NCI-H774 (cell line): Measurements from ENCODE around the gene DUSP14.
"Not testable (repeated sequence)": the region's sequence is repeated elsewhere in the genome, so short reads cannot be mapped to it uniquely, and the experiment has no call there.

Source experiments
- DNase-seq: peaks from one replicate; lab custom pipeline; 2025; lab: John Stamatoyannopoulos, UW

Gene DUSP14

GRCh38 chr17:37485938-37486570 is 3.6 kb upstream of the DUSP14 start:
- no peak for DNase-seq

- peak; percentile 76 for DNase-seq
Measured at GRCh38 chr17:37488009-37488604, 1.6 kb upstream of the DUSP14 start.

- DNase-seq: peak; percentile 56
Measured at GRCh38 chr17:37488607-37489196, 989 bp upstream of the DUSP14 start.

GRCh38 chr17:37490022-37490587 is 414 bp downstream of the DUSP14 start:
- peak; percentile 41 for DNase-seq

GRCh38 chr17:37490638-37491614 is 1.2 kb downstream of the DUSP14 start:
- DNase-seq: no peak

GRCh38 chr17:37492167-37492566 is 2.5 kb downstream of the DUSP14 start:
- DNase-seq: no peak

- no peak for DNase-seq
Measured at GRCh38 chr17:37493249-37494027, 3.7 kb downstream of the DUSP14 start.

- no peak for DNase-seq
Measured at GRCh38 chr17:37494401-37494831, 4.7 kb downstream of the DUSP14 start.

- DNase-seq: peak; percentile 22
Measured at GRCh38 chr17:37494971-37495370, 5.3 kb downstream of the DUSP14 start.

GRCh38 chr17:37500378-37500777 is 10.7 kb downstream of the DUSP14 start:
- no peak for DNase-seq

GRCh38 chr17:37502009-37502936 is 12.6 kb downstream of the DUSP14 start:
- no peak for DNase-seq

GRCh38 chr17:37503148-37503547 is 13.5 kb downstream of the DUSP14 start:
- DNase-seq: no peak

GRCh38 chr17:37505333-37505732 is 15.6 kb downstream of the DUSP14 start:
- DNase-seq: no peak

- no peak for DNase-seq
Measured at GRCh38 chr17:37506678-37507077, 17.0 kb downstream of the DUSP14 start.

GRCh38 chr17:37507111-37507510 is 17.4 kb downstream of the DUSP14 start:
- DNase-seq: no peak

- no peak for DNase-seq
Measured at GRCh38 chr17:37510056-37510455, 20.4 kb downstream of the DUSP14 start.

- DNase-seq: not testable (repeated sequence)
Measured at GRCh38 chr17:37511642-37512041, 22.0 kb downstream of the DUSP14 start.

- no peak for DNase-seq
Measured at GRCh38 chr17:37512442-37513068, 22.9 kb downstream of the DUSP14 start.

GRCh38 chr17:37513711-37514110 is 24.0 kb downstream of the DUSP14 start:
- no peak for DNase-seq
